Calu3 (cell line): ENCODE measurements around the gene ZNF22. TPM values are rescaled to one million over a fixed set of nuclear protein-coding genes. Genes with fewer than 3 reads are reported as not detected.
"Not testable (repeated sequence)": the region's sequence is repeated elsewhere in the genome, so short reads cannot be mapped to it uniquely, and the experiment has no call there.

Experiments used
- BruUV-seq: library from RNA; stranded (reverse); fragments of 400-500 nt; replicated peaks from 2 replicates; lab custom pipeline; 2021; lab: Mats Ljungman, UMichigan
- CTCF ChIA-PET: fragments of 300-600 bp; sonication (Branson Sonifier 250); formaldehyde crosslinking; loops from one replicate; lab custom pipeline; 2022; ENCODE audit warnings: antibody characterized with exemption; lab: Charles Lee
- DNase-seq: peaks from one replicate; pipeline ENCODE4 v3.0.0; 2022
- H3K27ac Mint-ChIP-seq: one replicate; pipeline ENCODE4 v1.8.0; 2022; ENCODE audit warnings: mixed read lengths; ENCODE audit not compliant: unreplicated experiment
- H3K27me3 Mint-ChIP-seq: one replicate; pipeline ENCODE4 v1.8.0; 2022; ENCODE audit warnings: mixed read lengths; ENCODE audit not compliant: unreplicated experiment
- H3K36me3 Mint-ChIP-seq: one replicate; pipeline ENCODE4 v1.8.0; 2022; ENCODE audit warnings: mild to moderate bottlenecking, moderate library complexity, mixed read lengths; ENCODE audit not compliant: insufficient read depth, unreplicated experiment
- H3K4me1 Mint-ChIP-seq: one replicate; pipeline ENCODE4 v1.8.0; 2022; ENCODE audit warnings: mild to moderate bottlenecking, low read depth, mixed read lengths; ENCODE audit not compliant: unreplicated experiment
- H3K4me3 Mint-ChIP-seq: one replicate; pipeline ENCODE4 v1.8.0; 2022; ENCODE audit warnings: mild to moderate bottlenecking, low read depth, moderate library complexity, mixed read lengths; ENCODE audit not compliant: unreplicated experiment
- H3K9me3 Mint-ChIP-seq: one replicate; pipeline ENCODE4 v1.8.0; 2022; ENCODE audit warnings: low read depth, mixed read lengths; ENCODE audit not compliant: unreplicated experiment
- CTCF ChIP-seq: fragments of 200-600 bp; IDR thresholded peaks from one replicate; pipeline ENCODE4 v1.8.0; 2022; ENCODE audit warnings: antibody characterized with exemption; ENCODE audit not compliant: unreplicated experiment
- intact Hi-C: fragments of 100-400 bp; cut with micrococcal nuclease; formaldehyde crosslinking; loops from one replicate; pipeline ENCODE4 v1.10.0; 2022; ENCODE audit not compliant: unreplicated experiment
- total RNA-seq: library from RNA; stranded (reverse); gene quantifications from 2 replicates; pipeline ENCODE4 v1.2.3, GENCODE V29; 2022

Gene ZNF22
- total RNA-seq, 1 experiment from 2014 or later, result 11.9 TPM

DNA sequence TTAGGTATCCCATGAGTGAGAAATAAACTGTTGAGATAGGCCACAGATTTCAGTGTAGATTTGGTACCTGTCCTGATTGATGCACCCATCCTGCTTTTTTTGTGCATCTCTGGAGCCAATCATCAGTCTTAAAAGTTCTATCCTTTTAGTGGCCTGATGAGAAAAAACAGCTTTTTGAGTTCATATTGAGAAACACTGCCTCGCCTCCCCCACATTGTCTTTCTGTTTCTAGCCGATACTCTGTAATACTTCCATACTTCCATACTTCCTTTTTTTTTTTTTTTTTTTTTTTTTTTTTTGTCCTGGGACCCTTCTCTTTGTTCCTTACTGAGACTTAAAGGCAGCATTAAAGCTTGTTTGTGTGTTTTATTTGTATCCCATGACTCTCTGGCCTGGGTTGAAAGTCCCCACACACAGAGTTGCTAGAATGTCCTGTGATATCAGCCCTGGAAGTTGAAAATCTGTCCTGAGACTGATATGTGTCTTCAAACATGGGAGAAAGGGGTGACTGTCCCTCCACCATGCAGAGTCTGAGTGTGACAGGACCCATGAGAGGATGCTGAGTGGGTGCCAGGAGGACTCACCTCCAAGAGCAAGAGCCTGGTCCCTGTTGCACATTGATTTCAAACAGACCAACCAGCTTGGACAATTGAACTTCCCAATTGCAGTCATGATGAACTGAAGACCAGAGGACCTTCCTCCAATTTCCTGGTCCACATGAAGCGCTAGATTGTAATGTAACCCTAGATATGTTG lies 5.7 kb downstream of the ZNF22 start:
- no peak for DNase-seq
- Mint-ChIP-seq H3K4me1 (no peaks in the 10 kb centered on the region), H3K9me3 (peaks cover 2% of the 10 kb centered on the region), H3K27me3 (no peaks in the 10 kb centered on the region), H3K4me3 (no peak overlapping the region), H3K27ac (no peak overlapping the region), H3K36me3 (peaks cover 16% of the 10 kb centered on the region)
- BruUV-seq, result no TSS peak
- no peak for TF ChIP-seq CTCF
- intact Hi-C loops, result no loop called here
- CTCF ChIA-PET, result no interaction called here

DNA sequence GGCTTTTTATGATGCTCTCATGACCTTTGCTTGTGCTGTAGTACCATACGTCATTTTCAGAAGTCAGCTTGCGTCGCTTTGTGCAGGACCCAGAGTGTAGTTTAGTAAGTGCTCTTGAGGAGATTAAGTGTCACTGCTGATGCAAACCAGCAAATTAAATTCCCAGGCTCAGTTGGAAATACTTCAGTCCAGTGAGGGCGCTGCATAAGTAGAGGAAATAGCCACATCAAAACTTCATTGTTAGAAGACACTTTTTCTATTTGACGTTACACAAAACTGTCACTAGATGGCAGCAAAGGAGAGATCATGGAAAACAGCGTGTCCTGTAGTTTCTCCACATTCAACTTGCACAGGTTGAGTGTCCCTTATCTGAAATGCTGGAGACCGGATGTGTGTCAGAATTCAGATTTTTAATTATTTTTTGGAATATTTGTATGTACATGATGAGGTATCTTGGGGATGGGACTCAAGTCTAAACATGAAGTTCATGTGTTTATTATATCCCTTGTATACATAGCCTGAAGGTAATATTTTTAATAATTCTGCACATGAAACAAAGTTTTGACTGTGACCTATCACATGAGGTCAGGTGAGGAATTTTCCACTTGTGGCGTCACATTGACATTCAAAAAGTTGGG lies 7.9 kb downstream of the ZNF22 start:
- Mint-ChIP-seq H3K9me3 (no peaks in the 10 kb centered on the region), H3K36me3 (peaks cover 6% of the 10 kb centered on the region), H3K27me3 (peaks cover 12% of the 10 kb centered on the region), H3K4me3 (no peak overlapping the region), H3K4me1 (no peaks in the 10 kb centered on the region), H3K27ac (no peak overlapping the region)
- peak; percentile 70 for TF ChIP-seq CTCF
- CTCF ChIA-PET, result no interaction called here
- intact Hi-C loops, result loop anchor here (2.0 kb wide), 2 partner anchors 76 to 226 kb away; no protein-coding TSS in a partner anchor
- no TSS peak for BruUV-seq
- DNase-seq, result peak; percentile 53

GRCh38 chr10:45014557-45014956 lies 13.8 kb downstream of the ZNF22 start:
- peaks cover 65% of the 10 kb centered on the region for H3K27me3 Mint-ChIP-seq
- H3K9me3 Mint-ChIP-seq, H3K27ac Mint-ChIP-seq, CTCF ChIA-PET, H3K4me1 Mint-ChIP-seq, H3K36me3 Mint-ChIP-seq, BruUV-seq, H3K4me3 Mint-ChIP-seq, intact Hi-C loops, DNase-seq: not testable (repeated sequence)

DNA sequence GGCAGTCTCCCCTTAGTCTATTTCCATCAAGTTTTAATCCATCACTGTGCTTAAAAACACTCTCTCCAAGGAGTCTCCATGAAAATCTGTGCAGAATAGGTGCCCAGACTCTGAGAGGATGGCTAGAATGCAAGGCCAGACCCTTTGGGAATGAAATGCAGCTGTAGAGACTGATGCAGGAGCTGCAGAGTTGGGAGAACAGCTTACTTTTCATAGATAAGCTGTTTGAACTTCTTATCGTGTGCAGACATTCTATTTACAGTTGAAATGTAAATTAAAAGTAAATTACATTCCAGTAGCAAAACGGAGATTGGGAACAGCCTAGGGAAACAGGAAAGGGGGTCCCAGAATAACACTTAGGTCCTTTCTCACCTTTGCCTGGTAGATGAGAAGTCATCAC lies 14.9 kb downstream of the ZNF22 start:
- intact Hi-C loops, result loop anchor here (5.0 kb wide), 1 partner anchor 657 kb away; the partner anchor contains the start of gene ZFAND4
- CTCF ChIA-PET, result no interaction called here
- Mint-ChIP-seq H3K27me3 (peaks cover 75% of the 10 kb centered on the region), H3K4me1 (no peaks in the 10 kb centered on the region), H3K36me3 (peaks cover 4% of the 10 kb centered on the region), H3K9me3 (no peaks in the 10 kb centered on the region), H3K4me3 (no peak overlapping the region), H3K27ac (no peak overlapping the region)
- TF ChIP-seq CTCF, result no peak
- no TSS peak for BruUV-seq
- no peak for DNase-seq

DNA sequence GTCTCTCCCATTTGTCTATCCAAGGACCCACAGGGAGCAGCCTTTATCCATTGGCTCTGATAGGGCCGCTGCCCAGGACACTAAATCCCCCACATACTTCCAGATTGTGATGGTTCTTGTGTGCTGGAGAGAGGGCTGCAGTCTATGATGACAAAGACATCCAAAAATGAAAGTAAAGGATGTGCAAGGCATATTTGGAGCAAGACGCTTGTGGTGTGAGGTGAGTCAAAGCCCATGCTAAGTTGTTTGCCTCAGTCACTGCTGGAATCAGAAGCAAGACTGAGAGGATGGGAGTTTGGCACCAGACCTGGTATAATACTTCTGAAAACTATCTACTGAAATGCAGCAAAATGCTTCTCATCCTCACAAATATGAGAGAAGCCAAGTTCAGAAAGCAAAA lies 22.7 kb downstream of the ZNF22 start:
- CTCF ChIA-PET, result no interaction called here
- Mint-ChIP-seq H3K4me3 (no peak overlapping the region), H3K36me3 (no peaks in the 10 kb centered on the region), H3K9me3 (peaks cover 4% of the 10 kb centered on the region), H3K4me1 (no peaks in the 10 kb centered on the region), H3K27me3 (peaks cover 57% of the 10 kb centered on the region), H3K27ac (no peak overlapping the region)
- no peak for TF ChIP-seq CTCF
- no peak for DNase-seq
- no TSS peak for BruUV-seq
- intact Hi-C loops, result no loop called here
